Loucy (cell line): Measurements from ENCODE around the gene MYH14.

Experiments used
- H2AFZ ChIP-seq: fragments of 200-600 bp; sonication (generic); 2 replicates; pipeline ENCODE4 v1.6.0; 2016; ENCODE audit warnings: antibody characterized with exemption, mild to moderate bottlenecking, low read length, moderate library complexity
- H3F3A ChIP-seq: fragments of 200-600 bp; 2 replicates; pipeline ENCODE4 v1.6.0; 2016; ENCODE audit warnings: antibody characterized with exemption, low read depth, mild to moderate bottlenecking
- H3K27me3 ChIP-seq: fragments of 200-600 bp; sonication (generic); 2 replicates; pipeline ENCODE4 v1.6.1; 2014; ENCODE audit warnings: low read length, mild to moderate bottlenecking; ENCODE audit not compliant: insufficient read depth, poor library complexity, severe bottlenecking
- H3K36me3 ChIP-seq: fragments of 200-600 bp; sonication (generic); 2 replicates; pipeline ENCODE4 v1.6.1; 2016; ENCODE audit warnings: low read length; ENCODE audit not compliant: insufficient read depth
- H3K4me1 ChIP-seq: fragments of 200-600 bp; sonication (generic); 2 replicates; pipeline ENCODE4 v1.5.1; 2014; ENCODE audit warnings: low read length, mild to moderate bottlenecking; ENCODE audit not compliant: insufficient read depth, poor library complexity, severe bottlenecking
- H3K4me2 ChIP-seq: fragments of 200-600 bp; sonication (generic); 2 replicates; pipeline ENCODE4 v1.6.0; 2014; ENCODE audit warnings: antibody characterized with exemption, low read length, low read depth, mild to moderate bottlenecking; ENCODE audit not compliant: poor library complexity, severe bottlenecking
- H3K4me3 ChIP-seq: fragments of 200-600 bp; sonication (generic); 2 replicates; pipeline ENCODE4 v1.5.1; 2014; ENCODE audit warnings: low read length, mild to moderate bottlenecking, mixed read lengths; ENCODE audit not compliant: poor library complexity, severe bottlenecking
- H3K79me2 ChIP-seq: fragments of 200-600 bp; sonication (generic); 2 replicates; pipeline ENCODE4 v1.6.1; 2014; ENCODE audit warnings: low read length; ENCODE audit not compliant: insufficient read depth
- H3K9ac ChIP-seq: fragments of 200-600 bp; sonication (generic); 2 replicates; pipeline ENCODE4 v1.6.0; 2014; ENCODE audit warnings: mild to moderate bottlenecking, low read depth, low read length, moderate library complexity; ENCODE audit not compliant: poor library complexity, severe bottlenecking
- H3K9me2 ChIP-seq: fragments of 200-600 bp; sonication (generic); replicated peaks from 2 replicates; pipeline ENCODE4 v1.6.1; 2016; ENCODE audit warnings: low read depth, low read length, mixed read lengths
- H3K9me3 ChIP-seq: fragments of 200-600 bp; sonication (generic); 2 replicates; pipeline ENCODE4 v1.6.1; 2014; ENCODE audit warnings: mild to moderate bottlenecking, antibody characterized with exemption, low read length, low read depth; ENCODE audit not compliant: insufficient read depth
- H4K20me1 ChIP-seq: fragments of 200-600 bp; sonication (generic); 2 replicates; pipeline ENCODE4 v1.6.0; 2014; ENCODE audit warnings: antibody characterized with exemption, low read length, mild to moderate bottlenecking; ENCODE audit not compliant: insufficient read depth, poor library complexity, severe bottlenecking
- CTCF ChIP-seq: fragments of 200-600 bp; sonication (generic); conservative IDR thresholded peaks from 2 replicates; pipeline ENCODE4 v1.5.1; 2014; ENCODE audit warnings: mild to moderate bottlenecking, antibody characterized with exemption, low read length
- EZH2phosphoT487 ChIP-seq: fragments of 200-600 bp; IDR thresholded peaks from 2 replicates; pipeline ENCODE4 v1.6.1; 2018; ENCODE audit warnings: antibody characterized with exemption, mild to moderate bottlenecking, moderate library complexity, borderline replicate concordance

MYH14 gene

GRCh38 chr19:50288954-50289353 is 85.5 kb downstream of the MYH14 start:
- Histone ChIP-seq H3F3A (no peaks in the 10 kb centered on the region), H4K20me1 (no peaks in the 10 kb centered on the region), H2AFZ (no peak overlapping the region), H3K9me2 (no peaks in the 10 kb centered on the region), H3K4me1 (no peaks in the 10 kb centered on the region), H3K36me3 (no peaks in the 10 kb centered on the region), H3K79me2 (no peaks in the 10 kb centered on the region), H3K9ac (no peak overlapping the region), H3K27me3 (no peaks in the 10 kb centered on the region), H3K4me3 (no peak overlapping the region), H3K9me3 (peaks cover 9% of the 10 kb centered on the region; the same call in 1 of the 2 replicates), H3K4me2 (no peak overlapping the region)
- TF ChIP-seq EZH2phosphoT487, result no peak
- no peak for TF ChIP-seq CTCF

GRCh38 chr19:50290011-50290410 is 86.6 kb downstream of the MYH14 start:
- TF ChIP-seq EZH2phosphoT487 (no peak), CTCF (no peak)
- no peak overlapping the region for H2AFZ ChIP-seq
- no peaks in the 10 kb centered on the region for H4K20me1 ChIP-seq
- no peak overlapping the region for H3K9ac ChIP-seq
- no peaks in the 10 kb centered on the region for H3K4me1 ChIP-seq
- no peaks in the 10 kb centered on the region for H3F3A ChIP-seq
- H3K36me3 ChIP-seq, result no peaks in the 10 kb centered on the region
- H3K4me3 ChIP-seq, result no peak overlapping the region
- H3K4me2 ChIP-seq, result no peak overlapping the region
- no peaks in the 10 kb centered on the region for H3K27me3 ChIP-seq
- H3K79me2 ChIP-seq, result no peaks in the 10 kb centered on the region
- H3K9me2 ChIP-seq, result no peaks in the 10 kb centered on the region
- H3K9me3 ChIP-seq, result peaks cover 9% of the 10 kb centered on the region; the same call in 1 of the 2 replicates

GRCh38 chr19:50290775-50291174 is 87.4 kb downstream of the MYH14 start:
- Histone ChIP-seq H3F3A (no peaks in the 10 kb centered on the region), H3K36me3 (no peaks in the 10 kb centered on the region), H4K20me1 (no peaks in the 10 kb centered on the region), H3K4me3 (no peak overlapping the region), H3K9ac (no peak overlapping the region), H3K4me2 (no peak overlapping the region), H3K79me2 (no peaks in the 10 kb centered on the region), H3K4me1 (no peaks in the 10 kb centered on the region), H3K9me2 (no peaks in the 10 kb centered on the region), H3K9me3 (peaks cover 7% of the 10 kb centered on the region; the same call in 1 of the 2 replicates), H3K27me3 (no peaks in the 10 kb centered on the region), H2AFZ (no peak overlapping the region)
- TF ChIP-seq EZH2phosphoT487 (no peak), CTCF (no peak)
